Prostate gland (tissue), 2 donors: ENCODE results near the gene PEX7.

Experiments
- CTCF ChIP-seq, 4 experiments: fragments of 200-600 bp in 2 of 4; fragments of 450-650 bp in 2 of 4; sonication (generic) in 2 of 4; IDR thresholded peaks; 1 replicate in 3 of 4; 2 replicates in 1 of 4; pipeline ENCODE4 v1.5.1; 2016 to 2019; ENCODE audit warnings: antibody characterized with exemption in 4 of 4, mild to moderate bottlenecking in 2 of 4, moderate library complexity in 2 of 4
- POLR2A ChIP-seq: fragments of 450-650 bp; IDR thresholded peaks from one replicate; pipeline ENCODE4 v1.6.1; 2016; ENCODE audit warnings: antibody characterized with exemption, mild to moderate bottlenecking
- POLR2AphosphoS5 ChIP-seq: sonication (generic); formaldehyde crosslinking; IDR thresholded peaks from one replicate; pipeline ENCODE4 v1.6.1; 2017; ENCODE audit warnings: antibody characterized with exemption

GRCh38 chr6:136963259-136963658 is 140.9 kb downstream of the PEX7 start:
- TF ChIP-seq CTCF (IDR thresholded peaks at IDR 0.05) (no peak), POLR2A (no peak), POLR2AphosphoS5 (no peak)
